DND-41 (cell line): ENCODE results near the gene PLK5.

Source experiments
- ATAC-seq: fragments of 200-7000 bp; cut with Tn5 transposase; 3 replicates; pipeline ENCODE4 v1.9.1; 2021; ENCODE audit warnings: low read depth; ENCODE audit not compliant: insufficient read depth
- DNase-seq: peaks from one replicate; pipeline ENCODE4 v3.0.0-alpha.2; 2020
- H2AFZ ChIP-seq: 2 replicates; pipeline ENCODE4 v1.6.0; 2012; ENCODE audit warnings: low read depth, low read length
- H3K27ac ChIP-seq: 2 replicates; pipeline ENCODE4 v1.5.1; 2012; ENCODE audit warnings: low read length, inconsistent platforms
- H3K27me3 ChIP-seq: fragments of 200-600 bp; sonication (generic); 2 replicates; pipeline ENCODE4 v1.6.0; 2012; ENCODE audit warnings: low read length, mild to moderate bottlenecking, inconsistent platforms; ENCODE audit not compliant: insufficient read depth, poor library complexity
- H3K36me3 ChIP-seq: 2 replicates; pipeline ENCODE4 v1.5.1; 2012; ENCODE audit warnings: low read length, inconsistent platforms; ENCODE audit not compliant: insufficient read depth
- H3K4me1 ChIP-seq: 2 replicates; pipeline ENCODE4 v1.5.1; 2012; ENCODE audit warnings: mild to moderate bottlenecking, low read length; ENCODE audit not compliant: insufficient read depth
- H3K4me2 ChIP-seq: 2 replicates; pipeline ENCODE4 v1.6.0; 2012; ENCODE audit warnings: mild to moderate bottlenecking, moderate library complexity, low read length, inconsistent platforms; ENCODE audit not compliant: insufficient read depth
- H3K4me3 ChIP-seq, 2 experiments: fragments of 200-600 bp in 1 of 2; shearing (Covaris generic) in 1 of 2; 2 replicates each; pipeline ENCODE4 v1.5.1; 2012 to 2016; ENCODE audit warnings: inconsistent platforms in 2 of 2, low read length in 2 of 2, mild to moderate bottlenecking in 2 of 2, low read depth in 1 of 2, moderate library complexity in 1 of 2
- H3K79me2 ChIP-seq: 2 replicates; pipeline ENCODE4 v1.6.0; 2012; ENCODE audit warnings: low read length, inconsistent platforms; ENCODE audit not compliant: insufficient read depth
- H3K9ac ChIP-seq: 2 replicates; pipeline ENCODE4 v1.6.0; 2012; ENCODE audit warnings: low read depth, mild to moderate bottlenecking, inconsistent platforms, low read length, moderate library complexity
- H3K9me3 ChIP-seq: 2 replicates; pipeline ENCODE4 v1.5.1; 2012; ENCODE audit warnings: low read length, moderate library complexity, mild to moderate bottlenecking, inconsistent platforms; ENCODE audit not compliant: insufficient read depth, severe bottlenecking
- H4K20me1 ChIP-seq: 2 replicates; pipeline ENCODE4 v1.6.0; 2012; ENCODE audit warnings: low read length; ENCODE audit not compliant: insufficient read depth
- EZH2 ChIP-seq: IDR thresholded peaks from 3 replicates; pipeline ENCODE4 v1.6.1; 2012; ENCODE audit warnings: borderline replicate concordance, low read depth, mild to moderate bottlenecking, moderate library complexity, low read length, inconsistent platforms; ENCODE audit not compliant: severe bottlenecking
- TF ChIP-seq, protein P1 (sequence below): IDR thresholded peaks from 2 replicates; pipeline ENCODE4 v1.5.1; 2012; ENCODE audit warnings: borderline replicate concordance, low read length, moderate library complexity, mild to moderate bottlenecking; ENCODE audit not compliant: poor library complexity, severe bottlenecking; ENCODE audit errors: extremely low read depth

The PLK5 gene

DNA sequence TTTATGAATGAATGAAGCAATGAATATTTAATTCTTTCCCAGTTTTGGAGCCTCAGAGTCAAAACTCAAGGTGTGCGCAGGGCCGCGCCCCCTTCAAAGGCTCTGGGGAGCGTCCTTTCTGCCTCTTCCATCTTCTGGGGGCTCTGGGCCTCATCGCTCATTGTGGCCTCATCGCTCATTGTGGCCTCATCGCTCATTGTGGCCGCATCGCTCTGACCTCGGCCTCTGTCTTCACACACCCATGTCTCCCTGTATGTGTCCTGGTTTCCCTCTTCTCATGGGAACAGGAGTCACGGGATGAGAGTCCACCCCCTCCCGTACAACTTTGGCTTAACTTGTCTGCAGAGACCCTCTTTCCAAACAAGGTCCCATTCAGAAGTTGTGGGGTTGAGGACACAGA lies 47.5 kb downstream of the PLK5 start:
- no peak overlapping the region for H3K4me3 ChIP-seq
- H4K20me1 ChIP-seq, result peaks cover 14% of the 10 kb centered on the region
- H3K36me3 ChIP-seq, result peaks cover 9% of the 10 kb centered on the region
- peaks cover 11% of the 10 kb centered on the region for H3K79me2 ChIP-seq
- H3K27me3 ChIP-seq, result no peaks in the 10 kb centered on the region
- no peak overlapping the region for H3K9ac ChIP-seq
- ATAC-seq (no peak), DNase-seq (no peak)
- H3K4me2 ChIP-seq, result no peak overlapping the region
- peaks cover 17% of the 10 kb centered on the region for H3K4me1 ChIP-seq
- no peak for TF ChIP-seq EZH2
- TF ChIP-seq, protein P1, sequence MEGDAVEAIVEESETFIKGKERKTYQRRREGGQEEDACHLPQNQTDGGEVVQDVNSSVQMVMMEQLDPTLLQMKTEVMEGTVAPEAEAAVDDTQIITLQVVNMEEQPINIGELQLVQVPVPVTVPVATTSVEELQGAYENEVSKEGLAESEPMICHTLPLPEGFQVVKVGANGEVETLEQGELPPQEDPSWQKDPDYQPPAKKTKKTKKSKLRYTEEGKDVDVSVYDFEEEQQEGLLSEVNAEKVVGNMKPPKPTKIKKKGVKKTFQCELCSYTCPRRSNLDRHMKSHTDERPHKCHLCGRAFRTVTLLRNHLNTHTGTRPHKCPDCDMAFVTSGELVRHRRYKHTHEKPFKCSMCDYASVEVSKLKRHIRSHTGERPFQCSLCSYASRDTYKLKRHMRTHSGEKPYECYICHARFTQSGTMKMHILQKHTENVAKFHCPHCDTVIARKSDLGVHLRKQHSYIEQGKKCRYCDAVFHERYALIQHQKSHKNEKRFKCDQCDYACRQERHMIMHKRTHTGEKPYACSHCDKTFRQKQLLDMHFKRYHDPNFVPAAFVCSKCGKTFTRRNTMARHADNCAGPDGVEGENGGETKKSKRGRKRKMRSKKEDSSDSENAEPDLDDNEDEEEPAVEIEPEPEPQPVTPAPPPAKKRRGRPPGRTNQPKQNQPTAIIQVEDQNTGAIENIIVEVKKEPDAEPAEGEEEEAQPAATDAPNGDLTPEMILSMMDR, result no peak
- H3K27ac ChIP-seq, result no peak overlapping the region
- no peak overlapping the region for H2AFZ ChIP-seq
- H3K9me3 ChIP-seq, result no peaks in the 10 kb centered on the region

DNA sequence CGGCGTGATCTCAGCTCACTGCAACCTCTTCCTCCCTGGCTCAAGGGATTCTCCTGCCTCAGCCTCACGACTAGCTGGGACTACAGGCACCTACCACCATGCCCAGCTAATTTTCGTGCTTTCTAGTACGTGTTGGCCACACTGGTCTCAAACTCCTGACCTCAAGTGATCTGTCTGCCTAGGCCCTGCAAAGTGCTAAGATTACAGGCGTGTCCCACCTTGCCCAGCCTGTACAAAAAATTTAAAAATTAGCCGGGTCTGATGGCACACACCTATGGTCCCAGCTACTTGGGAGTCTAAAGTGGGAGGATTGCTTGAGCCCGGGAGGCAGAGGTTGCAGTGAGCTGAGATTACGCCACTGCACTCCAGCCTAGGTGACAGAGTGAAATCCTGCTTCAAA lies 48.9 kb downstream of the PLK5 start:
- Histone ChIP-seq H3K27me3 (no peaks in the 10 kb centered on the region), H3K9me3 (no peaks in the 10 kb centered on the region), H3K4me1 (peaks cover 8% of the 10 kb centered on the region), H3K27ac (no peak overlapping the region), H3K4me3 (no peak overlapping the region), H3K9ac (no peak overlapping the region), H3K4me2 (no peak overlapping the region), H2AFZ (no peak overlapping the region), H4K20me1 (peaks cover 22% of the 10 kb centered on the region), H3K79me2 (no peaks in the 10 kb centered on the region), H3K36me3 (peaks cover 23% of the 10 kb centered on the region)
- ATAC-seq, result no peak
- no peak for DNase-seq
- TF ChIP-seq, protein P1, result no peak
- no peak for TF ChIP-seq EZH2

DNA sequence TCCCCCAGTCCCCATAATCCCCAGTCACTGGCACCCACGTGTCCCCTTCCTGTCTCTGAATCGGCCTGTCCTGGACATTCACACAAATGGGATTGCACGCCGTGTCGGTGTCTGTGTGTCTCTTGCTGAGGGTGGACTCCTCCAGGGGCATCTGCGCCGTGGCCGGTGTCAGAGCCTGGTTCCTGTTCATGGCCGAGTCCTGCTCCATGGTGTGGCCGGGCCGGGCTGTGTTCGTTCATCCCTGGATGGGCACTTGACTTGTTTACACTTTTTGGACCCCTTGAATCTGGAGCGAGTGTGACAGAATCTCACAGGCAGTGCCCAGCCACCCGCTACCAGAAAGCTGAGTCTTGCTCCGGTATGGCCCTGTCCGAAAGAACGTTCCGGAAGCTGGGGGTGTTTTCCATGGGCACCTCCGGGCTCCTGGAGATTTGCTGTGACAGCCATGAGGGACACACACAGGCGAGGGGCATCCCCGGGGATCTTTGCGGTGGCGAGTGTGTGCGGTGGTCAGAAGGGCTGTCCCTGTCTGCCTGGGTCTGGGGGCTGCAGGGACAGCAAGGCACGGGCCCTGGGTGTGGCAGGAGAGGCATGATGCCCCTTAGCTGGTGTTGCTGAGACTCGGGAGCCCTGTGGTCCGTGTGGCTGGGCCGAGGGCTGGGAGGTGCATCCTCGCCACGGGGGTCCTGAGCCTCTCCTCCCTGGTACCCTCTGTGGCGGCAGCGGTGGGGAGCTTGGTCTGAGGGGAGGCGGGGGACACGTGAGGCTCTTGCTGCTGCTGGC lies 50.7 kb downstream of the PLK5 start:
- TF ChIP-seq, protein P1, result no peak
- no peak for TF ChIP-seq EZH2

More for the DNA sequence above, 50.7 kb downstream of the PLK5 start:
- Histone ChIP-seq H4K20me1 (peaks cover 37% of the 10 kb centered on the region), H3K27ac (no peak overlapping the region), H3K9me3 (no peaks in the 10 kb centered on the region), H3K4me2 (no peak overlapping the region), H3K4me3 (no peak overlapping the region), H3K79me2 (no peaks in the 10 kb centered on the region), H3K4me1 (no peaks in the 10 kb centered on the region), H3K9ac (no peak overlapping the region), H3K27me3 (no peaks in the 10 kb centered on the region), H2AFZ (no peak overlapping the region), H3K36me3 (peaks cover 40% of the 10 kb centered on the region)
- ATAC-seq (no peak), DNase-seq (no peak)
